NCI-H526 treated with DMSO at 0.1 percent for 48 hours (cell line): Measurements from ENCODE around the gene PES1.
"Not testable (repeated sequence)": the region's sequence is repeated elsewhere in the genome, so short reads cannot be mapped to it uniquely, and the experiment has no call there.

Experiments used
- DNase-seq: peaks from one replicate; lab custom pipeline; 2025; lab: John Stamatoyannopoulos, UW

The PES1 gene

GRCh38 chr22:30574095-30574981 is 17.4 kb downstream of the PES1 start, which contains the start of gene GAL3ST1:
Gene GAL3ST1, minus strand, starts transcription at chr22:30574665. Its CDS starts 17,273 bp downstream, at chr22:30557392.
- DNase-seq = peak; percentile 51

GRCh38 chr22:30573594-30574094 is 18.1 kb downstream of the PES1 start:
- peak; percentile 60 for DNase-seq

- DNase-seq = no peak
These were observed 18.7 kb downstream of the PES1 start for GRCh38 chr22:30572840-30573593.

GRCh38 chr22:30572210-30572609 is 19.5 kb downstream of the PES1 start:
- no peak for DNase-seq

GRCh38 chr22:30569674-30570202 is 22.0 kb downstream of the PES1 start:
- no peak for DNase-seq

GRCh38 chr22:30568137-30568805 is 23.4 kb downstream of the PES1 start:
- DNase-seq = no peak

GRCh38 chr22:30567277-30567676 is 24.4 kb downstream of the PES1 start:
- not testable (repeated sequence) for DNase-seq

- no peak for DNase-seq
These were observed 25.6 kb downstream of the PES1 start for GRCh38 chr22:30566125-30566524.

GRCh38 chr22:30565341-30565740 is 26.4 kb downstream of the PES1 start:
- no peak for DNase-seq

- DNase-seq = no peak
These were observed 27.0 kb downstream of the PES1 start for GRCh38 chr22:30564761-30565119.

- DNase-seq = no peak
These were observed 27.5 kb downstream of the PES1 start for GRCh38 chr22:30564045-30564760.

GRCh38 chr22:30562366-30562765 is 29.3 kb downstream of the PES1 start:
- DNase-seq = no peak

- DNase-seq = no peak
These were observed 30.1 kb downstream of the PES1 start for GRCh38 chr22:30561402-30562189.

GRCh38 chr22:30560643-30561202 is 31.0 kb downstream of the PES1 start:
- not testable (repeated sequence) for DNase-seq

- DNase-seq = no peak
These were observed 31.8 kb downstream of the PES1 start for GRCh38 chr22:30559889-30560288.

GRCh38 chr22:30557243-30557642 is 34.5 kb downstream of the PES1 start:
- DNase-seq = no peak

- DNase-seq = no peak
These were observed 35.3 kb downstream of the PES1 start for GRCh38 chr22:30556388-30556787.

GRCh38 chr22:30555282-30556210 is 36.2 kb downstream of the PES1 start:
- no peak for DNase-seq

GRCh38 chr22:30553971-30554370 is 37.7 kb downstream of the PES1 start:
- DNase-seq = no peak
